ENCODE results near the gene ERGIC1. TPM values are rescaled to one million over a fixed set of nuclear protein-coding genes. Genes with fewer than 3 reads are reported as not detected.

The ERGIC1 gene
- total and polyA plus RNA-seq, 2 of the 13 experiments (the other 11 are each of a cell fraction or from before 2014, with no cell fraction given) = 78.5 to 184 TPM

DNA sequence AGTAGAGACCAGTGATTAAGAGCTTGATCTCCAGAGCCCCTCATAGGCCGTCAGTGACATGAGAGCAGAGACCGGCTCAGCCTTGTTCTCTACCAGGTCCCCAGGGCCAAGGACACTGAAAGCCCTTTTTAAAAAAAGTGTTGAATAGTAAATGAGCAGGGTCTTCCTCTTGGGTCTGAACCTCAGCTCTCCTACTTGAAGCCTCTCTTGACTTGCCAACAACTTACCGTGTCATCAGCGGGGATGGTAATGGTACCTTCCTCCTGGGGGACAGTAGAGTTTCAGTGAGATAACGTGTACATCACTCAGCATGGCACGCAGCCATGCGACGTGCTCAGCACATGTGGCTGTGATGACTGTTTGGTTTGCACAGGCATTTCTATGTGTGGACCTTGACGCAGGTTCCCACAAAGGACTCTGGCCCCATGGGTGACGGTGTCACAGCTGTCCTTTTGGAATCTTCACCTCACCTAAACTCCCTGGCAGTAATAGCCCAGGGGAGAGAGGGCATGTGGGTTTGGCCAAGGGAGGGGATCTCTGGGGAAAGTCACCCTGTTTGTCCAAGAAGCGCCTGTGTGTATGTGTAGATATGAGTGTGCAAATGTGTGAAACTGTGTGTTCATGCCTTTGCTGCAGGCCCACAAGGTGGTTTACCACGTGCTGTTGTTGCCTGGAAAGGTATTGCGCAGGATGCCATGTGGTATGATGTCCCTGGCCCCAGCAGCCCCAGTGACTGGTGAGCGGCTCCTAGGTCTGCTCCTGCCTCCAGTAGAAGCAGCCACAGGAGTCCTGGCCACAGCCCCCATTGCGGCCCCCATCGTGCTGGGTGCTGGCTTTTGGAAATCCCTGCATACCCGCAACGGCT is 18.7 kb downstream of the ERGIC1 start (continued):
- TF ChIP-seq, protein P1, sequence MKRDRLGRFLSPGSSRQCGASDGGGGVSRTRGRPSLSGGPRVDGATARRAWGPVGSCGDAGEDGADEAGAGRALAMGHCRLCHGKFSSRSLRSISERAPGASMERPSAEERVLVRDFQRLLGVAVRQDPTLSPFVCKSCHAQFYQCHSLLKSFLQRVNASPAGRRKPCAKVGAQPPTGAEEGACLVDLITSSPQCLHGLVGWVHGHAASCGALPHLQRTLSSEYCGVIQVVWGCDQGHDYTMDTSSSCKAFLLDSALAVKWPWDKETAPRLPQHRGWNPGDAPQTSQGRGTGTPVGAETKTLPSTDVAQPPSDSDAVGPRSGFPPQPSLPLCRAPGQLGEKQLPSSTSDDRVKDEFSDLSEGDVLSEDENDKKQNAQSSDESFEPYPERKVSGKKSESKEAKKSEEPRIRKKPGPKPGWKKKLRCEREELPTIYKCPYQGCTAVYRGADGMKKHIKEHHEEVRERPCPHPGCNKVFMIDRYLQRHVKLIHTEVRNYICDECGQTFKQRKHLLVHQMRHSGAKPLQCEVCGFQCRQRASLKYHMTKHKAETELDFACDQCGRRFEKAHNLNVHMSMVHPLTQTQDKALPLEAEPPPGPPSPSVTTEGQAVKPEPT (CRISPR knock-in tag; IDR thresholded peaks at IDR 0.05; ENCODE audit: low read depth) = peak; percentile 80; the same call in 1 of the 2 replicates
- TF ChIP-seq ZNF329 (CRISPR knock-in tag; IDR thresholded peaks at IDR 0.05; ENCODE audit: low read depth) (no peak), ZNF142 (CRISPR knock-in tag; IDR thresholded peaks at IDR 0.05) (peak; percentile 60; the same call in 1 of the 2 replicates), MXD3 (CRISPR knock-in tag; IDR thresholded peaks at IDR 0.05) (peak; percentile 81; the same call in 1 of the 2 replicates), ZGPAT (CRISPR knock-in tag; IDR thresholded peaks at IDR 0.05) (peak; percentile 87), RCOR2 (CRISPR knock-in tag; IDR thresholded peaks at IDR 0.05) (peak; percentile 92), ZNF740 (CRISPR knock-in tag; IDR thresholded peaks at IDR 0.05) (no peak), ZNF572 (CRISPR knock-in tag; IDR thresholded peaks at IDR 0.05) (peak; percentile 81; the same call in 1 of the 2 replicates), ZSCAN31 (CRISPR knock-in tag; IDR thresholded peaks at IDR 0.05; ENCODE audit: low read depth) (peak; percentile 72), ZFP1 (CRISPR knock-in tag; IDR thresholded peaks at IDR 0.05) (no peak), PHF21A (CRISPR knock-in tag; IDR thresholded peaks at IDR 0.05) (peak; percentile 83), POGZ (CRISPR knock-in tag; IDR thresholded peaks at IDR 0.05) (peak; percentile 75), ZNF468 (CRISPR knock-in tag; IDR thresholded peaks at IDR 0.05) (no peak), ZNF83 (CRISPR knock-in tag; IDR thresholded peaks at IDR 0.05; ENCODE audit: borderline replicate concordance) (peak; percentile 67; the same call in 1 of the 2 replicates), ZNF350 (CRISPR knock-in tag; IDR thresholded peaks at IDR 0.05; ENCODE audit: borderline replicate concordance, low read depth) (peak; percentile 67)
- TF ChIP-seq, protein P2, sequence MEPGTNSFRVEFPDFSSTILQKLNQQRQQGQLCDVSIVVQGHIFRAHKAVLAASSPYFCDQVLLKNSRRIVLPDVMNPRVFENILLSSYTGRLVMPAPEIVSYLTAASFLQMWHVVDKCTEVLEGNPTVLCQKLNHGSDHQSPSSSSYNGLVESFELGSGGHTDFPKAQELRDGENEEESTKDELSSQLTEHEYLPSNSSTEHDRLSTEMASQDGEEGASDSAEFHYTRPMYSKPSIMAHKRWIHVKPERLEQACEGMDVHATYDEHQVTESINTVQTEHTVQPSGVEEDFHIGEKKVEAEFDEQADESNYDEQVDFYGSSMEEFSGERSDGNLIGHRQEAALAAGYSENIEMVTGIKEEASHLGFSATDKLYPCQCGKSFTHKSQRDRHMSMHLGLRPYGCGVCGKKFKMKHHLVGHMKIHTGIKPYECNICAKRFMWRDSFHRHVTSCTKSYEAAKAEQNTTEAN (CRISPR knock-in tag; conservative IDR thresholded peaks at IDR 0.05) = peak; percentile 99
